MM.1S (cell line): ENCODE data around the gene PLCB1.
"Not testable (repeated sequence)": the region's sequence is repeated elsewhere in the genome, so short reads cannot be mapped to it uniquely, and the experiment has no call there.

Experiments
- DNase-seq: peaks from one replicate; pipeline ENCODE4 v3.0.0-alpha.2; 2015
- H2AFZ ChIP-seq: fragments of 300-600 bp; sonication (generic); 2 replicates; pipeline ENCODE4 v1.6.0; 2016; ENCODE audit warnings: antibody characterized with exemption, low read length
- H3F3A ChIP-seq: fragments of 300-600 bp; sonication (generic); 2 replicates; pipeline ENCODE4 v1.6.1; 2016; ENCODE audit warnings: mild to moderate bottlenecking, antibody characterized with exemption, low read length, moderate library complexity, mixed read lengths; ENCODE audit not compliant: insufficient read depth
- H3K27ac ChIP-seq: fragments of 300-600 bp; sonication (generic); 2 replicates; pipeline ENCODE4 v1.5.1; 2016; ENCODE audit warnings: mild to moderate bottlenecking, low read length
- H3K27me3 ChIP-seq: fragments of 300-600 bp; sonication (generic); replicated peaks from 2 replicates; pipeline ENCODE4 v1.6.0; 2016; ENCODE audit warnings: low read length; ENCODE audit not compliant: insufficient read depth
- H3K36me3 ChIP-seq: fragments of 300-600 bp; sonication (generic); replicated peaks from 2 replicates; pipeline ENCODE4 v1.6.1; 2016; ENCODE audit warnings: mild to moderate bottlenecking, low read length, mixed read lengths; ENCODE audit not compliant: insufficient read depth
- H3K4me1 ChIP-seq: fragments of 300-600 bp; sonication (generic); 2 replicates; pipeline ENCODE4 v1.6.1; 2016; ENCODE audit warnings: low read length, mixed read lengths
- H3K4me2 ChIP-seq: fragments of 300-600 bp; sonication (generic); 2 replicates; pipeline ENCODE4 v1.6.0; 2016; ENCODE audit warnings: low read depth, low read length
- H3K4me3 ChIP-seq: fragments of 300-600 bp; sonication (generic); 2 replicates; pipeline ENCODE4 v1.5.1; 2016; ENCODE audit warnings: low read length, mixed read lengths
- H3K79me2 ChIP-seq: fragments of 300-600 bp; sonication (generic); 2 replicates; pipeline ENCODE4 v1.6.1; 2016; ENCODE audit warnings: mixed run types, low read length, mixed read lengths
- H3K9ac ChIP-seq: fragments of 300-600 bp; sonication (generic); 2 replicates; pipeline ENCODE4 v1.6.1; 2016; ENCODE audit warnings: low read length, mixed read lengths
- H3K9me2 ChIP-seq: fragments of 300-600 bp; sonication (generic); replicated peaks from 2 replicates; pipeline ENCODE4 v1.6.1; 2016; ENCODE audit warnings: mild to moderate bottlenecking, low read length, mixed read lengths; ENCODE audit not compliant: insufficient read depth
- H3K9me3 ChIP-seq: fragments of 300-600 bp; sonication (generic); replicated peaks from 2 replicates; pipeline ENCODE4 v1.6.1; 2016; ENCODE audit warnings: mild to moderate bottlenecking, low read length, mixed read lengths; ENCODE audit not compliant: insufficient read depth
- H4K20me1 ChIP-seq: fragments of 300-600 bp; sonication (generic); 2 replicates; pipeline ENCODE4 v1.6.1; 2016; ENCODE audit warnings: mild to moderate bottlenecking, low read length, moderate library complexity, mixed read lengths; ENCODE audit not compliant: insufficient read depth
- CTCF ChIP-seq: fragments of 300-600 bp; sonication (generic); IDR thresholded peaks from 2 replicates; pipeline ENCODE4 v1.5.1; 2016; ENCODE audit warnings: antibody characterized with exemption, low read length, mixed read lengths
- EZH2 ChIP-seq: fragments of 300-600 bp; sonication (generic); optimal IDR thresholded peaks from 2 replicates; pipeline ENCODE3; 2017; ENCODE audit warnings: low read depth, mild to moderate bottlenecking, antibody characterized with exemption, low read length, mixed read lengths
- EZH2phosphoT487 ChIP-seq: fragments of 300-600 bp; sonication (generic); IDR thresholded peaks from 2 replicates; pipeline ENCODE4 v1.6.1; 2018; ENCODE audit warnings: antibody characterized with exemption, low read length

The PLCB1 gene

GRCh38 chr20:8104252-8104651, 27.8 kb upstream of the PLCB1 start:
- Histone ChIP-seq H3K27ac (no peak overlapping the region), H3K9ac (no peak overlapping the region), H3K9me2 (no peaks in the 10 kb centered on the region), H3F3A (no peaks in the 10 kb centered on the region), H3K4me1 (no peaks in the 10 kb centered on the region), H3K4me2 (no peak overlapping the region), H3K9me3 (no peaks in the 10 kb centered on the region), H2AFZ (no peak overlapping the region), H3K79me2 (no peaks in the 10 kb centered on the region), H4K20me1 (no peaks in the 10 kb centered on the region), H3K4me3 (no peak overlapping the region), H3K27me3 (no peaks in the 10 kb centered on the region), H3K36me3 (no peaks in the 10 kb centered on the region)
- TF ChIP-seq CTCF (no peak), EZH2 (no peak), EZH2phosphoT487 (no peak)
- no peak for DNase-seq

GRCh38 chr20:8114612-8115011, 17.5 kb upstream of the PLCB1 start:
- not testable (repeated sequence) for DNase-seq, H3K27me3 ChIP-seq, H3K9me2 ChIP-seq, H3F3A ChIP-seq, H3K36me3 ChIP-seq, H4K20me1 ChIP-seq, H3K4me1 ChIP-seq, H3K9me3 ChIP-seq
- H2AFZ ChIP-seq = 0 out of 2 replicates have a peak overlapping the region, but pooled peaks have one; percentile 10
- H3K4me2 ChIP-seq = peak overlapping the region; percentile 31; the same call in 1 of the 2 replicates
- H3K79me2 ChIP-seq = 0 out of 2 replicates have a peak, but pooled peaks cover 10% of the 10 kb centered on the region
- peak overlapping the region; percentile 64 for H3K27ac ChIP-seq
- peak overlapping the region; percentile 50 for H3K4me3 ChIP-seq
- H3K9ac ChIP-seq = peak overlapping the region; percentile 59

- peak overlapping the region; percentile 50 for H3K4me3 ChIP-seq
- H2AFZ ChIP-seq = 0 out of 2 replicates have a peak overlapping the region, but pooled peaks have one; percentile 10
- TF ChIP-seq CTCF (no peak), EZH2 (no peak), EZH2phosphoT487 (no peak)
- H3K27me3 ChIP-seq = no peaks in the 10 kb centered on the region
- 0 out of 2 replicates have a peak, but pooled peaks cover 14% of the 10 kb centered on the region for H3K79me2 ChIP-seq
- peak overlapping the region; percentile 31 for H3K4me2 ChIP-seq
- no peaks in the 10 kb centered on the region for H3K9me3 ChIP-seq
- H3F3A ChIP-seq = no peaks in the 10 kb centered on the region
- H3K36me3 ChIP-seq = no peaks in the 10 kb centered on the region
- H3K9ac ChIP-seq = peak overlapping the region; percentile 59; the same call in 1 of the 2 replicates
- no peaks in the 10 kb centered on the region for H4K20me1 ChIP-seq
- H3K27ac ChIP-seq = peak overlapping the region; percentile 64; the same call in 1 of the 2 replicates
- no peak for DNase-seq
- H3K4me1 ChIP-seq = no peaks in the 10 kb centered on the region
- H3K9me2 ChIP-seq = no peaks in the 10 kb centered on the region
These were observed 16.6 kb upstream of the PLCB1 start for GRCh38 chr20:8115436-8115835.

- no peaks in the 10 kb centered on the region for H3K9me2 ChIP-seq
- no peaks in the 10 kb centered on the region for H3K4me1 ChIP-seq
These were observed 15.8 kb upstream of the PLCB1 start for GRCh38 chr20:8116067-8116811.

More at GRCh38 chr20:8116067-8116811, 15.8 kb upstream of the PLCB1 start:
- H4K20me1 ChIP-seq = no peaks in the 10 kb centered on the region
- no peaks in the 10 kb centered on the region for H3K27me3 ChIP-seq
- no peak overlapping the region for H2AFZ ChIP-seq
- H3K4me3 ChIP-seq = no peak overlapping the region
- H3K9me3 ChIP-seq = no peaks in the 10 kb centered on the region
- H3K4me2 ChIP-seq = no peak overlapping the region
- H3K36me3 ChIP-seq = no peaks in the 10 kb centered on the region
- no peak for TF ChIP-seq CTCF
- no peak for TF ChIP-seq EZH2
- H3F3A ChIP-seq = no peaks in the 10 kb centered on the region
- 0 out of 2 replicates have a peak, but pooled peaks cover 14% of the 10 kb centered on the region for H3K79me2 ChIP-seq
- no peak overlapping the region for H3K27ac ChIP-seq
- DNase-seq = no peak
- H3K9ac ChIP-seq = no peak overlapping the region
